WTC11 (cell line): Measurements from ENCODE around the gene KIF3A. TPM values are rescaled to one million over a fixed set of nuclear protein-coding genes. Genes with fewer than 3 reads are reported as not detected.

Source experiments
- ATAC-seq: fragments of 200-7000 bp; cut with Tn5 transposase; 2 replicates; pipeline ENCODE4 v1.10.0; 2021; ENCODE audit warnings: mild to moderate bottlenecking, moderate library complexity
- CTCF ChIA-PET: fragments of 300-600 bp; sonication (Branson Sonifier 250); formaldehyde crosslinking; loops from one replicate; lab custom pipeline; 2021; ENCODE audit warnings: antibody characterized with exemption; lab: Charles Lee
- POLR2A ChIA-PET: fragments of 350-600 bp; sonication (Branson Sonifier 250); formaldehyde crosslinking; loops from one replicate; lab custom pipeline; 2021; ENCODE audit warnings: antibody characterized with exemption; lab: Charles Lee
- DNase-seq: peaks from one replicate; pipeline ENCODE4 v3.0.0; 2021; ENCODE audit warnings: low spot score
- H3K27ac Mint-ChIP-seq: 2 replicates; pipeline ENCODE4 v1.8.0; 2021; ENCODE audit warnings: mixed read lengths
- H3K27me3 Mint-ChIP-seq: 2 replicates; pipeline ENCODE4 v1.8.0; 2021; ENCODE audit warnings: low read depth, mild to moderate bottlenecking, moderate library complexity, mixed read lengths
- H3K36me3 Mint-ChIP-seq: 2 replicates; pipeline ENCODE4 v1.8.0; 2021; ENCODE audit warnings: mixed read lengths
- H3K4me1 Mint-ChIP-seq: 2 replicates; pipeline ENCODE4 v1.8.0; 2022; ENCODE audit warnings: mixed read lengths
- H3K4me3 Mint-ChIP-seq: 2 replicates; pipeline ENCODE4 v1.8.0; 2021; ENCODE audit warnings: mild to moderate bottlenecking, moderate library complexity, mixed read lengths
- H3K9me3 Mint-ChIP-seq: 2 replicates; pipeline ENCODE4 v1.8.0; 2021; ENCODE audit warnings: mixed read lengths
- ELF4 ChIP-seq: sonication (generic); formaldehyde crosslinking; IDR thresholded peaks from 2 replicates; pipeline ENCODE4 v1.8.1; 2022; ENCODE audit warnings: low read depth, mild to moderate bottlenecking, moderate library complexity, missing genetic modification reagents
- GABPB1 ChIP-seq: sonication (generic); formaldehyde crosslinking; IDR thresholded peaks from 2 replicates; pipeline ENCODE4 v1.8.1; 2023; ENCODE audit warnings: mild to moderate bottlenecking, missing genetic modification reagents
- GTF2I ChIP-seq: fragments of 250-450 bp; sonication (Bioruptor Pico); conservative IDR thresholded peaks from 2 replicates; pipeline ENCODE4 v1.4.0; 2021; ENCODE audit warnings: mild to moderate bottlenecking
- HMGA2 ChIP-seq: fragments of 250-450 bp; sonication (Bioruptor Pico); IDR thresholded peaks from 2 replicates; pipeline ENCODE4 v1.4.0; 2021; ENCODE audit warnings: mild to moderate bottlenecking, moderate library complexity
- MYBL2 ChIP-seq: sonication (generic); formaldehyde crosslinking; IDR thresholded peaks from 2 replicates; pipeline ENCODE4 v1.8.1; 2023; ENCODE audit warnings: mild to moderate bottlenecking, moderate library complexity, missing genetic modification reagents
- NFYB ChIP-seq: sonication (generic); formaldehyde crosslinking; conservative IDR thresholded peaks from 2 replicates; pipeline ENCODE4 v1.8.0; 2022; ENCODE audit warnings: low read depth, missing genetic modification reagents
- NR3C1 ChIP-seq: sonication (generic); formaldehyde crosslinking; conservative IDR thresholded peaks from 2 replicates; pipeline ENCODE4 v1.8.1; 2023; ENCODE audit warnings: low read depth, mild to moderate bottlenecking, missing genetic modification reagents
- SMAD3 ChIP-seq: sonication (generic); formaldehyde crosslinking; IDR thresholded peaks from 2 replicates; pipeline ENCODE4 v1.8.0; 2022; ENCODE audit warnings: missing genetic modification reagents, mild to moderate bottlenecking, borderline replicate concordance
- SMAD4 ChIP-seq: sonication (generic); formaldehyde crosslinking; IDR thresholded peaks from 2 replicates; pipeline ENCODE4 v1.8.0; 2022; ENCODE audit warnings: mild to moderate bottlenecking, missing genetic modification reagents
- SP1 ChIP-seq: sonication (generic); formaldehyde crosslinking; conservative IDR thresholded peaks from 2 replicates; pipeline ENCODE4 v1.8.1; 2022; ENCODE audit warnings: missing genetic modification reagents
- USF1 ChIP-seq: sonication (generic); formaldehyde crosslinking; IDR thresholded peaks from 2 replicates; pipeline ENCODE4 v1.8.0; 2022; ENCODE audit warnings: mild to moderate bottlenecking, missing genetic modification reagents
- ZNF263 ChIP-seq: sonication (generic); formaldehyde crosslinking; IDR thresholded peaks from 2 replicates; pipeline ENCODE4 v1.8.1; 2022; ENCODE audit warnings: low read depth, mild to moderate bottlenecking, moderate library complexity, missing genetic modification reagents
- ZNF416 ChIP-seq: fragments of 250-450 bp; sonication (Bioruptor Pico); IDR thresholded peaks from 2 replicates; pipeline ENCODE4 v1.9.0; 2021; ENCODE audit warnings: mild to moderate bottlenecking, inconsistent platforms
- total RNA-seq: library from RNA; stranded (reverse); gene quantifications from 3 replicates; pipeline ENCODE4 v1.2.3, GENCODE V29; 2021
- TF ChIP-seq, protein P1 (sequence below): fragments of 250-450 bp; sonication (Bioruptor Pico); IDR thresholded peaks from 2 replicates; pipeline ENCODE4 v2.1.2; 2022; ENCODE audit warnings: mild to moderate bottlenecking, moderate library complexity
- TF ChIP-seq, protein P2 (sequence below): fragments of 200-600 bp; IDR thresholded peaks from 2 replicates; pipeline ENCODE4 v1.8.0; 2022; ENCODE audit warnings: antibody characterized with exemption
- TF ChIP-seq, protein P3 (sequence below): fragments of 250-450 bp; sonication (Bioruptor Pico); IDR thresholded peaks from 2 replicates; pipeline ENCODE4 v1.9.0; 2021; ENCODE audit warnings: mild to moderate bottlenecking
- TF ChIP-seq, protein P4 (sequence below): sonication (generic); formaldehyde crosslinking; IDR thresholded peaks from 2 replicates; pipeline ENCODE4 v1.8.1; 2022; ENCODE audit warnings: mild to moderate bottlenecking, missing genetic modification reagents, moderate library complexity, borderline replicate concordance
- TF ChIP-seq, protein P5 (sequence below): fragments of 250-450 bp; sonication (Bioruptor Pico); IDR thresholded peaks from 2 replicates; pipeline ENCODE4 v1.9.0; 2021; ENCODE audit warnings: mild to moderate bottlenecking, borderline replicate concordance

Gene KIF3A
- total RNA-seq, 1 experiment from 2014 or later = 10.1 TPM

DNA sequence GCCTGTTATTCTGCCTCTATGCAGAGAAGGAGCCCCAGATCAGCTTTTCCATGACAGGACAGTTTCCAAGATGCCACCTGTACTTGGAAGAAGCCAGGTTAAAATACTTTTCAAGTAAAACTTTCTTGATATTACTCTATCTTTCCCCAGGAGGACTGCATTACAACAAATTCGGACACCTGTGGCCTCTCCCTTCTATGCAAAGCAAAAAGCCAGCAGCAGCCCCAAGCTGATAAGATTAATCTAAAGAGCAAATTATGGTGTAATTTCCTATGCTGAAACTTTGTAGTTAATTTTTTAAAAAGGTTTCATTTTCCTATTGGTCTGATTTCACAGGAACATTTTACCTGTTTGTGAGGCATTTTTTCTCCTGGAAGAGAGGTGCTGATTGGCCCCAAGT is 63.9 kb downstream of the KIF3A start (continued):
- TF ChIP-seq, protein P1, sequence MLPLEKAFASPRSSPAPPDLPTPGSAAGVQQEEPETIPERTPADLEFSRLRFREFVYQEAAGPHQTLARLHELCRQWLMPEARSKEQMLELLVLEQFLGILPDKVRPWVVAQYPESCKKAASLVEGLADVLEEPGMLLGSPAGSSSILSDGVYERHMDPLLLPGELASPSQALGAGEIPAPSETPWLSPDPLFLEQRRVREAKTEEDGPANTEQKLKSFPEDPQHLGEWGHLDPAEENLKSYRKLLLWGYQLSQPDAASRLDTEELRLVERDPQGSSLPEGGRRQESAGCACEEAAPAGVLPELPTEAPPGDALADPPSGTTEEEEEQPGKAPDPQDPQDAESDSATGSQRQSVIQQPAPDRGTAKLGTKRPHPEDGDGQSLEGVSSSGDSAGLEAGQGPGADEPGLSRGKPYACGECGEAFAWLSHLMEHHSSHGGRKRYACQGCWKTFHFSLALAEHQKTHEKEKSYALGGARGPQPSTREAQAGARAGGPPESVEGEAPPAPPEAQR = no peak
- TF ChIP-seq, protein P2, sequence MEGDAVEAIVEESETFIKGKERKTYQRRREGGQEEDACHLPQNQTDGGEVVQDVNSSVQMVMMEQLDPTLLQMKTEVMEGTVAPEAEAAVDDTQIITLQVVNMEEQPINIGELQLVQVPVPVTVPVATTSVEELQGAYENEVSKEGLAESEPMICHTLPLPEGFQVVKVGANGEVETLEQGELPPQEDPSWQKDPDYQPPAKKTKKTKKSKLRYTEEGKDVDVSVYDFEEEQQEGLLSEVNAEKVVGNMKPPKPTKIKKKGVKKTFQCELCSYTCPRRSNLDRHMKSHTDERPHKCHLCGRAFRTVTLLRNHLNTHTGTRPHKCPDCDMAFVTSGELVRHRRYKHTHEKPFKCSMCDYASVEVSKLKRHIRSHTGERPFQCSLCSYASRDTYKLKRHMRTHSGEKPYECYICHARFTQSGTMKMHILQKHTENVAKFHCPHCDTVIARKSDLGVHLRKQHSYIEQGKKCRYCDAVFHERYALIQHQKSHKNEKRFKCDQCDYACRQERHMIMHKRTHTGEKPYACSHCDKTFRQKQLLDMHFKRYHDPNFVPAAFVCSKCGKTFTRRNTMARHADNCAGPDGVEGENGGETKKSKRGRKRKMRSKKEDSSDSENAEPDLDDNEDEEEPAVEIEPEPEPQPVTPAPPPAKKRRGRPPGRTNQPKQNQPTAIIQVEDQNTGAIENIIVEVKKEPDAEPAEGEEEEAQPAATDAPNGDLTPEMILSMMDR = no peak
- no peak for TF ChIP-seq GABPB1
- TF ChIP-seq ZNF416 (CRISPR knock-in tag) = no peak
- no peak for TF ChIP-seq GTF2I
- TF ChIP-seq, protein P3, sequence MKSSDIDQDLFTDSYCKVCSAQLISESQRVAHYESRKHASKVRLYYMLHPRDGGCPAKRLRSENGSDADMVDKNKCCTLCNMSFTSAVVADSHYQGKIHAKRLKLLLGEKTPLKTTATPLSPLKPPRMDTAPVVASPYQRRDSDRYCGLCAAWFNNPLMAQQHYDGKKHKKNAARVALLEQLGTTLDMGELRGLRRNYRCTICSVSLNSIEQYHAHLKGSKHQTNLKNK (CRISPR knock-in tag) = no peak
- TF ChIP-seq ZNF263 (CRISPR knock-in tag) = no peak

DNA sequence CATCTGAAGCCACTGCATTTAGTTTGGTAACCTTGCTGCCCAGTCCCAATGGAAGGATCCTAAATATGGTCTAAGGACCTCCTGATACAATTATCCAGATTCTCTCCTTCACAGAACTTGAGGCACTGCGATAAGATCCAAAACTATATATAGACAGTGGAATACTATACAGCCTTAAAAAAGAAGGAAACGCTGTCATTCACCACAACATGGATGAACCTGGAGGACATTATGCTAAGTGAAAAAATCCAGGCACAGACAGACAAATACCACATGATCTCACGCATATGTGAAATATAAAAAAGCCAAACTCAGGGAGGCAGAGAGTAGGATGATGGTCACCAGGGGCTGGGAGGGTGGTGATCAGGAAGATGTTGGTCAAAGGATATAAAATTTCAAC is 66.3 kb downstream of the KIF3A start:
- no peak for ATAC-seq
- no peak overlapping the region for H3K4me3 Mint-ChIP-seq
- CTCF ChIA-PET = interaction anchor here (1.6 kb wide), 1 partner anchor 144 kb away, joined by 4 read pairs; no protein-coding TSS in a partner anchor
- H3K4me1 Mint-ChIP-seq = peaks cover 7% of the 10 kb centered on the region; the same call in 1 of the 2 replicates
- no peak overlapping the region for H3K27ac Mint-ChIP-seq
- peaks cover 9% of the 10 kb centered on the region for H3K9me3 Mint-ChIP-seq
- POLR2A ChIA-PET = no interaction called here
- DNase-seq = no peak
- no peaks in the 10 kb centered on the region; the same call in 1 of the 2 replicates for H3K27me3 Mint-ChIP-seq
- peaks cover 2% of the 10 kb centered on the region; the same call in 1 of the 2 replicates for H3K36me3 Mint-ChIP-seq
- TF ChIP-seq, protein P4, sequence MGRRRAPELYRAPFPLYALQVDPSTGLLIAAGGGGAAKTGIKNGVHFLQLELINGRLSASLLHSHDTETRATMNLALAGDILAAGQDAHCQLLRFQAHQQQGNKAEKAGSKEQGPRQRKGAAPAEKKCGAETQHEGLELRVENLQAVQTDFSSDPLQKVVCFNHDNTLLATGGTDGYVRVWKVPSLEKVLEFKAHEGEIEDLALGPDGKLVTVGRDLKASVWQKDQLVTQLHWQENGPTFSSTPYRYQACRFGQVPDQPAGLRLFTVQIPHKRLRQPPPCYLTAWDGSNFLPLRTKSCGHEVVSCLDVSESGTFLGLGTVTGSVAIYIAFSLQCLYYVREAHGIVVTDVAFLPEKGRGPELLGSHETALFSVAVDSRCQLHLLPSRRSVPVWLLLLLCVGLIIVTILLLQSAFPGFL (CRISPR knock-in tag) = no peak
- TF ChIP-seq NFYB (CRISPR knock-in tag) (no peak), ELF4 (CRISPR knock-in tag) (no peak), HMGA2 (CRISPR knock-in tag) (no peak), SMAD3 (CRISPR knock-in tag) (no peak), SP1 (no peak), USF1 (CRISPR knock-in tag) (no peak), NR3C1 (CRISPR knock-in tag) (no peak), MYBL2 (CRISPR knock-in tag) (no peak), SMAD4 (CRISPR knock-in tag) (no peak)
- TF ChIP-seq, protein P5, sequence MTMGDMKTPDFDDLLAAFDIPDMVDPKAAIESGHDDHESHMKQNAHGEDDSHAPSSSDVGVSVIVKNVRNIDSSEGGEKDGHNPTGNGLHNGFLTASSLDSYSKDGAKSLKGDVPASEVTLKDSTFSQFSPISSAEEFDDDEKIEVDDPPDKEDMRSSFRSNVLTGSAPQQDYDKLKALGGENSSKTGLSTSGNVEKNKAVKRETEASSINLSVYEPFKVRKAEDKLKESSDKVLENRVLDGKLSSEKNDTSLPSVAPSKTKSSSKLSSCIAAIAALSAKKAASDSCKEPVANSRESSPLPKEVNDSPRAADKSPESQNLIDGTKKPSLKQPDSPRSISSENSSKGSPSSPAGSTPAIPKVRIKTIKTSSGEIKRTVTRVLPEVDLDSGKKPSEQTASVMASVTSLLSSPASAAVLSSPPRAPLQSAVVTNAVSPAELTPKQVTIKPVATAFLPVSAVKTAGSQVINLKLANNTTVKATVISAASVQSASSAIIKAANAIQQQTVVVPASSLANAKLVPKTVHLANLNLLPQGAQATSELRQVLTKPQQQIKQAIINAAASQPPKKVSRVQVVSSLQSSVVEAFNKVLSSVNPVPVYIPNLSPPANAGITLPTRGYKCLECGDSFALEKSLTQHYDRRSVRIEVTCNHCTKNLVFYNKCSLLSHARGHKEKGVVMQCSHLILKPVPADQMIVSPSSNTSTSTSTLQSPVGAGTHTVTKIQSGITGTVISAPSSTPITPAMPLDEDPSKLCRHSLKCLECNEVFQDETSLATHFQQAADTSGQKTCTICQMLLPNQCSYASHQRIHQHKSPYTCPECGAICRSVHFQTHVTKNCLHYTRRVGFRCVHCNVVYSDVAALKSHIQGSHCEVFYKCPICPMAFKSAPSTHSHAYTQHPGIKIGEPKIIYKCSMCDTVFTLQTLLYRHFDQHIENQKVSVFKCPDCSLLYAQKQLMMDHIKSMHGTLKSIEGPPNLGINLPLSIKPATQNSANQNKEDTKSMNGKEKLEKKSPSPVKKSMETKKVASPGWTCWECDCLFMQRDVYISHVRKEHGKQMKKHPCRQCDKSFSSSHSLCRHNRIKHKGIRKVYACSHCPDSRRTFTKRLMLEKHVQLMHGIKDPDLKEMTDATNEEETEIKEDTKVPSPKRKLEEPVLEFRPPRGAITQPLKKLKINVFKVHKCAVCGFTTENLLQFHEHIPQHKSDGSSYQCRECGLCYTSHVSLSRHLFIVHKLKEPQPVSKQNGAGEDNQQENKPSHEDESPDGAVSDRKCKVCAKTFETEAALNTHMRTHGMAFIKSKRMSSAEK (CRISPR knock-in tag) = no peak
